Gastroesophageal sphincter (tissue), 4 donors: ENCODE data around the gene SMC4. TPM values are rescaled to one million over a fixed set of nuclear protein-coding genes. Genes with fewer than 3 reads are reported as not detected.

Experiments used
- ATAC-seq: fragments of 150-250 bp; one replicate; pipeline ENCODE4 v1.9.1; 2016; ENCODE audit warnings: mild to moderate bottlenecking, moderate library complexity
- H3K27ac ChIP-seq, 4 donors: fragments of 200-600 bp; sonication (generic) in 3 of 4; 1 replicate in 3 of 4; 2 replicates in 1 of 4; pipeline ENCODE4 v1.5.1; 2016 to 2019
- H3K27me3 ChIP-seq: fragments of 200-600 bp; sonication (generic); one replicate; pipeline ENCODE4 v1.5.1; 2019
- H3K36me3 ChIP-seq, 2 donors: fragments of 200-600 bp; sonication (generic); one replicate each; pipeline ENCODE4 v1.5.1; 2019; ENCODE audit warnings: control low read depth in 1 of 2
- H3K4me1 ChIP-seq, 3 donors: fragments of 200-600 bp; sonication (generic); 1 replicate in 2 of 3; 2 replicates in 1 of 3; pipeline ENCODE4 v1.5.1; 2016 to 2019; ENCODE audit warnings: control low read depth in 2 of 3
- H3K4me3 ChIP-seq, 2 donors: fragments of 200-600 bp; sonication (generic); one replicate each; pipeline ENCODE4 v1.5.1; 2019; ENCODE audit warnings: mild to moderate bottlenecking in 1 of 2, moderate library complexity in 1 of 2
- H3K9me3 ChIP-seq, 3 donors: fragments of 200-600 bp; sonication (generic); one replicate each; pipeline ENCODE4 v1.5.1; 2017 to 2019; ENCODE audit warnings: control low read depth in 2 of 3
- CTCF ChIP-seq, 4 experiments: fragments of 200-600 bp in 2 of 4; fragments of 450-650 bp in 2 of 4; sonication (generic) in 1 of 4; IDR thresholded peaks; one replicate each; pipeline ENCODE4 v1.5.1; 2017 to 2019; ENCODE audit warnings: antibody characterized with exemption in 4 of 4, mild to moderate bottlenecking in 2 of 4, moderate library complexity in 2 of 4
- EP300 ChIP-seq: sonication (generic); formaldehyde crosslinking; IDR thresholded peaks from one replicate; pipeline ENCODE4 v1.6.1; 2017; ENCODE audit warnings: antibody characterized with exemption, mild to moderate bottlenecking
- POLR2A ChIP-seq, 2 donors: fragments of 450-650 bp; IDR thresholded peaks; one replicate each; pipeline ENCODE4 v1.6.1; 2017; ENCODE audit warnings: antibody characterized with exemption in 2 of 2, mild to moderate bottlenecking in 2 of 2, moderate library complexity in 1 of 2
- POLR2AphosphoS5 ChIP-seq: sonication (generic); formaldehyde crosslinking; IDR thresholded peaks from one replicate; pipeline ENCODE4 v1.6.1; 2017; ENCODE audit warnings: antibody characterized with exemption
- WGBS, 2 donors: methylation state at CpG; one replicate each; pipeline ENCODE4 v1.1.5; 2018; ENCODE audit warnings: low coverage in 1 of 2; 5-methylcytosine and 5-hydroxymethylcytosine counted together
- total RNA-seq, 4 donors: library from RNA; depleted of rRNA; stranded (reverse); fragments of >200 nt; gene quantifications; one replicate each; pipeline ENCODE4 v1.1.0, GENCODE V29; 2016

Gene SMC4
- total RNA-seq, 4 donors from 2014 or later, result 21.7 to 40.8 (median 26.9) TPM

GRCh38 chr3:160409812-160410610 is 10.6 kb downstream of the SMC4 start:
- no peak for TF ChIP-seq CTCF (IDR thresholded peaks at IDR 0.05)
- TF ChIP-seq EP300, result no peak
- TF ChIP-seq POLR2A (IDR thresholded peaks at IDR 0.05), result no peak
- TF ChIP-seq POLR2AphosphoS5, result no peak
- no peak for ATAC-seq
- WGBS, 2 donors, result 61 to 68% methylated on average over 8 to 9 of the region's 10 CpGs

GRCh38 chr3:160412477-160412876 is 13.0 kb downstream of the SMC4 start:
- 38 to 83% methylated on average over 1 of the region's 1 CpG for WGBS, 2 donors
- ATAC-seq, result no peak
- Histone ChIP-seq H3K36me3 (peaks cover 4 to 42% of the 10 kb centered on the region in 2 donors), H3K4me3 (no peak overlapping the region), H3K4me1 (no peaks in the 10 kb centered on the region), H3K9me3 (no peaks in the 10 kb centered on the region), H3K27ac (no peak overlapping the region), H3K27me3 (no peaks in the 10 kb centered on the region)
- TF ChIP-seq POLR2A (IDR thresholded peaks at IDR 0.05) (no peak), EP300 (no peak), POLR2AphosphoS5 (no peak), CTCF (IDR thresholded peaks at IDR 0.05) (no peak)

More at GRCh38 chr3:160409812-160410610, 10.6 kb downstream of the SMC4 start:
- Histone ChIP-seq H3K4me1 (no peaks in the 10 kb centered on the region), H3K9me3 (no peaks in the 10 kb centered on the region), H3K36me3 (peaks cover 0 to 17% of the 10 kb centered on the region in 2 donors), H3K27ac (no peak overlapping the region), H3K4me3 (no peak overlapping the region), H3K27me3 (no peaks in the 10 kb centered on the region)

GRCh38 chr3:160413613-160414248 is 14.3 kb downstream of the SMC4 start:
- Histone ChIP-seq H3K9me3 (no peaks in the 10 kb centered on the region), H3K27ac (no peak overlapping the region), H3K4me3 (no peak overlapping the region), H3K4me1 (no peaks in the 10 kb centered on the region), H3K36me3 (peaks cover 4 to 52% of the 10 kb centered on the region in 2 donors), H3K27me3 (no peaks in the 10 kb centered on the region)
- TF ChIP-seq POLR2AphosphoS5, result no peak
- peak; percentile 69 to 79 (median 78) for TF ChIP-seq CTCF (IDR thresholded peaks at IDR 0.05)
- ATAC-seq, result no peak
- WGBS, 2 donors, result 23 to 34% methylated on average over 3 of the region's 3 CpGs

- H3K27me3 ChIP-seq, result no peaks in the 10 kb centered on the region
- no peaks in the 10 kb centered on the region for H3K9me3 ChIP-seq
- no peak for ATAC-seq
- H3K27ac ChIP-seq, result no peak overlapping the region
- peaks cover 4 to 84% of the 10 kb centered on the region in 2 donors for H3K36me3 ChIP-seq
- WGBS, 2 donors, result 78 to 96% methylated on average over 3 of the region's 3 CpGs
- H3K4me3 ChIP-seq, result no peak overlapping the region
- H3K4me1 ChIP-seq, result no peaks in the 10 kb centered on the region
- TF ChIP-seq POLR2A (IDR thresholded peaks at IDR 0.05) (no peak), CTCF (IDR thresholded peaks at IDR 0.05) (no peak), POLR2AphosphoS5 (no peak), EP300 (no peak)
Observed at GRCh38 chr3:160417311-160417710, 17.9 kb downstream of the SMC4 start.
